K562 (cell line): ENCODE results near the gene SLC26A11. TPM values are rescaled to one million over a fixed set of nuclear protein-coding genes. Genes with fewer than 3 reads are reported as not detected.

ENCODE experiments used
- ATAC-seq: fragments of 200-7000 bp; cut with Tn5 transposase; 3 replicates; pipeline ENCODE4 v1.9.1; 2020; ENCODE audit warnings: moderate library complexity
- BruUV-seq: library from RNA; stranded (reverse); fragments of 400-500 nt; replicated peaks from 2 replicates; lab custom pipeline; 2021; lab: Mats Ljungman, UMichigan
- CTCF ChIA-PET: fragments of 300-600 bp; formaldehyde crosslinking; extraction: SDS; loops from one replicate; lab custom pipeline; 2021; ENCODE audit warnings: low intra/inter-chr PET ratio; lab: Yijun Ruan, JAX
- POLR2A ChIA-PET: fragments of 300-600, 350-650 bp; sonication (Branson Sonifier 250); formaldehyde crosslinking; extraction: SDS; loops from one replicate; lab custom pipeline; 2021; ENCODE audit warnings: antibody characterized with exemption, inconsistent platforms; lab: Yijun Ruan, JAX
- DNase-seq, 4 experiments: peaks; one replicate each; pipeline versions ENCODE4 v3.0.0 to v3.0.0-alpha.2; 2011 to 2018; ENCODE audit warnings: low spot score in 3 of 4, mixed read lengths in 3 of 4; ENCODE audit errors: extremely low read depth in 1 of 4
- FAIRE-seq: peaks from 2 replicates; lab custom pipeline; 2011; peaks lifted over from hg19 to GRCh38; lab: Jason Lieb, UNC
- H2AFZ ChIP-seq: 2 replicates; pipeline ENCODE4 v1.6.0; 2011; ENCODE audit warnings: low read depth, low read length, control low read depth, inconsistent platforms
- H3K27ac ChIP-seq: fragments of 200-600 bp; 3 replicates; pipeline ENCODE4 v1.8.0; 2011; ENCODE audit warnings: low read depth, mild to moderate bottlenecking, control low read depth, inconsistent platforms, low read length, moderate library complexity, mixed read lengths; ENCODE audit errors: extremely low read depth
- H3K27me3 ChIP-seq, 2 experiments: fragments of 300-600 bp in 1 of 2; 2 replicates in 1 of 2; 3 replicates in 1 of 2; pipeline versions ENCODE4 v1.6.0 to v1.8.0; 2011; ENCODE audit warnings: inconsistent platforms in 2 of 2, low read length in 2 of 2, mild to moderate bottlenecking in 1 of 2, mixed read lengths in 1 of 2, moderate library complexity in 1 of 2; ENCODE audit not compliant: control insufficient read depth in 2 of 2, insufficient read depth in 2 of 2
- H3K36me3 ChIP-seq: fragments of 300-600 bp; 3 replicates; pipeline ENCODE4 v1.8.0; 2011; ENCODE audit warnings: mild to moderate bottlenecking, low read length, inconsistent platforms; ENCODE audit not compliant: control insufficient read depth, insufficient read depth
- H3K4me1 ChIP-seq, 2 experiments: fragments of 200-600 bp in 1 of 2; replicated peaks in 1 of 2; 2 replicates in 1 of 2; 3 replicates in 1 of 2; pipeline versions ENCODE4 v1.5.1 to v1.8.0; 2011; ENCODE audit warnings: inconsistent platforms in 2 of 2, low read length in 2 of 2, mild to moderate bottlenecking in 1 of 2, mixed read lengths in 1 of 2, moderate library complexity in 1 of 2; ENCODE audit not compliant: control insufficient read depth in 2 of 2, insufficient read depth in 2 of 2
- H3K4me2 ChIP-seq: 2 replicates; pipeline ENCODE4 v1.6.1; 2011; ENCODE audit warnings: low read length, control low read depth, inconsistent platforms, mixed read lengths; ENCODE audit not compliant: insufficient read depth
- H3K4me3 ChIP-seq: fragments of 200-600 bp; sonication (generic), shearing (Covaris generic); 2 replicates; pipeline ENCODE4 v1.5.1; 2016; ENCODE audit warnings: control low read depth, inconsistent platforms
- H3K79me2 ChIP-seq: fragments of 200-600 bp; 3 replicates; pipeline ENCODE4 v1.8.0; 2011; ENCODE audit warnings: low read length, inconsistent platforms; ENCODE audit not compliant: control insufficient read depth, insufficient read depth
- H3K9ac ChIP-seq, 2 experiments: 2 replicates each; pipeline versions ENCODE4 v1.6.0 to v1.6.1; 2011; ENCODE audit warnings: low read depth in 2 of 2, low read length in 2 of 2, control low read depth in 1 of 2, inconsistent platforms in 1 of 2, mild to moderate bottlenecking in 1 of 2, mixed read lengths in 1 of 2; ENCODE audit not compliant: insufficient read depth in 1 of 2
- H3K9me1 ChIP-seq: one replicate; pipeline ENCODE4 v1.6.0; 2011; ENCODE audit warnings: inconsistent platforms, mild to moderate bottlenecking, low read length, moderate library complexity; ENCODE audit not compliant: control insufficient read depth, insufficient read depth
- H3K9me3 ChIP-seq: replicated peaks from 2 replicates; pipeline ENCODE4 v1.5.1; 2011; ENCODE audit warnings: low read depth, low read length, inconsistent platforms; ENCODE audit not compliant: control insufficient read depth, insufficient read depth
- H4K20me1 ChIP-seq: replicated peaks from 2 replicates; pipeline ENCODE4 v1.6.1; 2011; ENCODE audit warnings: low read length, inconsistent platforms, mixed read lengths; ENCODE audit not compliant: control insufficient read depth, insufficient read depth
- EGR1 ChIP-seq: fragments of 450-650 bp; conservative IDR thresholded peaks from 2 replicates; pipeline ENCODE4 v1.6.1; 2017; ENCODE audit warnings: mild to moderate bottlenecking
- ELF4 ChIP-seq: fragments of 450-650 bp; formaldehyde crosslinking; IDR thresholded peaks from 2 replicates; pipeline ENCODE4 v1.4.0; 2022; ENCODE audit warnings: missing genetic modification characterization
- TCF3 ChIP-seq: sonication (generic); formaldehyde crosslinking; IDR thresholded peaks from 2 replicates; pipeline ENCODE4 v1.4.0; 2020; ENCODE audit warnings: mild to moderate bottlenecking, missing genetic modification reagents
- ZNF212 ChIP-seq: fragments of 450-650 bp; formaldehyde crosslinking; IDR thresholded peaks from 2 replicates; pipeline ENCODE4 v1.4.0; 2020; ENCODE audit warnings: mild to moderate bottlenecking
- WGBS: fragments of 100-300 bp; shearing (Covaris generic); methylation state at CpG from one replicate; pipeline ENCODE4 v1.1.6; 2016; ENCODE audit warnings: low coverage, mixed read lengths; ENCODE audit not compliant: insufficient coverage; ENCODE audit errors: missing lambda C conversion rate; 5-methylcytosine and 5-hydroxymethylcytosine counted together
- in situ Hi-C: fragments of 300-500 bp; cut with MboI; formaldehyde crosslinking; loops from 4 replicates; pipeline ENCODE4 v1.15.0; 2018; ENCODE audit warnings: inconsistent platforms, mixed read lengths
- intact Hi-C: fragments of 100-400 bp; cut with micrococcal nuclease; formaldehyde crosslinking; loops from 2 replicates; pipeline ENCODE4 v1.14.2; 2022
- polyA plus RNA-seq, 8 experiments: library from polyadenylated mRNA; depleted of rRNA in 4 of 8; stranded (reverse) in 5 of 8; unstranded in 3 of 8; fragments of >200 nt; fragmentation: Nextera tagmentation in 2 of 8; fragmentation: Illumina TruSeq in 1 of 8; extraction: Ambion mirVana in 2 of 8; extraction: Trizol in 1 of 8; gene quantifications; 2 replicates each; pipeline versions ENCODE4 v1.2.1 to v1.2.3, GENCODE V29; 2011 to 2014; ENCODE audit warnings: inconsistent platforms in 1 of 8, missing spikeins in 1 of 8
- total RNA-seq, 7 experiments: library from RNA; depleted of rRNA in 6 of 7; stranded (reverse); fragments of >200 nt in 6 of 7; fragmentation: Illumina TruSeq in 2 of 7; extraction: Trizol in 2 of 7; gene quantifications; 2 replicates each; pipeline versions ENCODE4 v1.2.1 to v1.2.3, GENCODE V29; 2011 to 2021; ENCODE audit warnings: low replicate concordance in 1 of 7
- TF ChIP-seq, protein P1 (sequence below): fragments of 250-450 bp; sonication (Bioruptor Pico); IDR thresholded peaks from 2 replicates; pipeline ENCODE4 v1.5.0; 2021

The SLC26A11 gene
- total and polyA plus RNA-seq, 9 of the 15 experiments (the other 6 are each of a cell fraction or from before 2014, with no cell fraction given), result 0.06 to 3.1 (median 1.2) TPM; not detected in 1

GRCh38 chr17:80222376-80223141, 2.3 kb downstream of the SLC26A11 start:
- 71% methylated on average over 18 of the region's 18 CpGs for WGBS
- H3K4me3 ChIP-seq, result no peak overlapping the region
- no peak overlapping the region for H3K27ac ChIP-seq
- 0 out of 2 replicates have a peak, but pooled peaks cover 7% of the 10 kb centered on the region for H4K20me1 ChIP-seq
- in situ Hi-C loops (no loop called here), intact Hi-C loops (no loop called here)
- CTCF ChIA-PET, result no interaction called here
- no peak for DNase-seq
- H3K4me2 ChIP-seq, result no peak overlapping the region
- no peaks in the 10 kb centered on the region for H3K27me3 ChIP-seq
- no TSS peak for BruUV-seq
- no peaks in the 10 kb centered on the region for H3K9me3 ChIP-seq
- TF ChIP-seq EGR1, result 0 out of 2 replicates have a peak, but pooled peaks have one; percentile 23
- TF ChIP-seq, protein P1, sequence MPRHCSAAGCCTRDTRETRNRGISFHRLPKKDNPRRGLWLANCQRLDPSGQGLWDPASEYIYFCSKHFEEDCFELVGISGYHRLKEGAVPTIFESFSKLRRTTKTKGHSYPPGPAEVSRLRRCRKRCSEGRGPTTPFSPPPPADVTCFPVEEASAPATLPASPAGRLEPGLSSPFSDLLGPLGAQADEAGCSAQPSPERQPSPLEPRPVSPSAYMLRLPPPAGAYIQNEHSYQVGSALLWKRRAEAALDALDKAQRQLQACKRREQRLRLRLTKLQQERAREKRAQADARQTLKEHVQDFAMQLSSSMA (CRISPR knock-in tag), result no peak
- no peak for TF ChIP-seq TCF3 (CRISPR knock-in tag)
- TF ChIP-seq ZNF212 (CRISPR knock-in tag), result no peak
- no peak for TF ChIP-seq ELF4
- TF ChIP-seq, all 486 proteins: peak for 1
- no peak for ATAC-seq
- POLR2A ChIA-PET, result no interaction called here
- Histone ChIP-seq H3K36me3 (peaks cover 4% of the 10 kb centered on the region; the same call in 1 of the 3 replicates), H3K4me1 (peaks cover 9 to 49% of the 10 kb centered on the region in 2 experiments; a peak in 4 of 5 replicates), H3K79me2 (peaks cover 3% of the 10 kb centered on the region; the same call in 1 of the 3 replicates), H3K9me1 (no peaks in the 10 kb centered on the region), H3K9ac (peak overlapping the region in 1 of 2 experiments; percentile 11; a peak in 2 of 4 replicates), H2AFZ (no peak overlapping the region)
- FAIRE-seq, result no peak
